H1 (cell line): ENCODE data around the gene SPAG16. TPM values are rescaled to one million over a fixed set of nuclear protein-coding genes. Genes with fewer than 3 reads are reported as not detected.

Experiments
- CTCF ChIA-PET: fragments of 300-600 bp; sonication (Branson Sonifier 250); formaldehyde crosslinking; loops from one replicate; lab custom pipeline; 2021; ENCODE audit not compliant: partially characterized antibody; lab: Charles Lee
- POLR2A ChIA-PET: fragments of 300-600 bp; sonication (Branson Sonifier 250); formaldehyde crosslinking; loops from one replicate; lab custom pipeline; 2021; ENCODE audit warnings: inconsistent platforms; ENCODE audit not compliant: partially characterized antibody; lab: Charles Lee
- DNase-seq, 2 experiments: peaks; one replicate each; pipeline versions ENCODE4 v3.0.0 to v3.0.0-alpha.2; 2010 to 2022; ENCODE audit warnings: low spot score in 2 of 2, low read depth in 1 of 2, mixed read lengths in 1 of 2
- FAIRE-seq: peaks from 2 replicates; lab custom pipeline; 2011; peaks lifted over from hg19 to GRCh38; lab: Jason Lieb, UNC
- H2AFZ ChIP-seq: 2 replicates; pipeline ENCODE4 v1.8.1; 2012; ENCODE audit warnings: low read length, inconsistent platforms
- H2AK5ac ChIP-seq: 2 replicates; pipeline ENCODE4 v1.6.1; 2013; ENCODE audit warnings: low read depth, low read length
- H2BK120ac ChIP-seq: replicated peaks from 2 replicates; pipeline ENCODE3; 2013; ENCODE audit warnings: low read depth, low read length, inconsistent platforms
- H2BK12ac ChIP-seq: 2 replicates; pipeline ENCODE4 v1.6.1; 2013; ENCODE audit warnings: low read depth, low read length
- H2BK15ac ChIP-seq: 2 replicates; pipeline ENCODE4 v1.6.1; 2013; ENCODE audit warnings: low read length
- H2BK20ac ChIP-seq: 2 replicates; pipeline ENCODE4 v1.6.1; 2013; ENCODE audit warnings: low read length
- H2BK5ac ChIP-seq: 2 replicates; pipeline ENCODE4 v1.6.1; 2013; ENCODE audit warnings: low read depth, low read length
- H3K14ac ChIP-seq: 2 replicates; pipeline ENCODE4 v1.6.1; 2013; ENCODE audit warnings: inconsistent platforms; ENCODE audit not compliant: insufficient read length
- H3K18ac ChIP-seq: 2 replicates; pipeline ENCODE4 v1.6.1; 2013; ENCODE audit warnings: low read length; ENCODE audit errors: extremely low read depth
- H3K23ac ChIP-seq: 2 replicates; pipeline ENCODE4 v1.6.1; 2013; ENCODE audit warnings: inconsistent platforms; ENCODE audit not compliant: insufficient read length
- H3K23me2 ChIP-seq: 2 replicates; pipeline ENCODE4 v1.6.1; 2013; ENCODE audit warnings: low read depth, low read length
- H3K27ac ChIP-seq: 2 replicates; pipeline ENCODE4 v1.6.1; 2011; ENCODE audit warnings: low read depth, low read length, inconsistent platforms
- H3K27me3 ChIP-seq, 4 experiments: replicated peaks in 1 of 4; 1 replicate in 1 of 4; 2 replicates in 3 of 4; pipeline versions ENCODE4 v1.6.1 to v1.8.1; 2011 to 2013; ENCODE audit warnings: low read length in 3 of 4, mild to moderate bottlenecking in 3 of 4, inconsistent platforms in 2 of 4, mixed read lengths in 2 of 4, moderate library complexity in 1 of 4; ENCODE audit not compliant: control insufficient read depth in 3 of 4, insufficient read depth in 3 of 4; ENCODE audit errors: extremely low read depth in 1 of 4
- H3K36me3 ChIP-seq, 4 experiments: 2 replicates each; pipeline versions ENCODE4 v1.6.1 to v1.8.1; 2011 to 2013; ENCODE audit warnings: mild to moderate bottlenecking in 4 of 4, low read length in 3 of 4, moderate library complexity in 2 of 4, control low read depth in 1 of 4, inconsistent platforms in 1 of 4; ENCODE audit not compliant: insufficient read depth in 4 of 4, control insufficient read depth in 2 of 4
- H3K4ac ChIP-seq: replicated peaks from 2 replicates; pipeline ENCODE3; 2013; ENCODE audit warnings: low read length, low read depth, mixed read lengths, inconsistent platforms; ENCODE audit not compliant: insufficient read length
- H3K4me1 ChIP-seq, 4 experiments: replicated peaks in 1 of 4; 1 replicate in 1 of 4; 2 replicates in 3 of 4; pipeline versions ENCODE4 v1.6.1 to v1.8.1; 2011 to 2013; ENCODE audit warnings: low read length in 3 of 4, inconsistent platforms in 2 of 4, mixed read lengths in 1 of 4; ENCODE audit not compliant: insufficient read depth in 4 of 4, control insufficient read depth in 3 of 4
- H3K4me2 ChIP-seq, 2 experiments: 2 replicates each; pipeline versions ENCODE4 v1.6.1 to v1.8.1; 2011 to 2013; ENCODE audit warnings: low read depth in 2 of 2, low read length in 2 of 2, control low read depth in 1 of 2, inconsistent platforms in 1 of 2, mild to moderate bottlenecking in 1 of 2; ENCODE audit not compliant: insufficient read depth in 1 of 2
- H3K4me3 ChIP-seq, 4 experiments: fragments of 200-600, 300-600 bp in 1 of 4; sonication (generic), shearing (Covaris generic), sonication (Bioruptor Twin) in 1 of 4; 2 replicates each; pipeline versions ENCODE4 v1.5.1 to v1.8.1; 2011 to 2016; ENCODE audit warnings: low read length in 4 of 4, low read depth in 3 of 4, control low read depth in 2 of 4, inconsistent platforms in 2 of 4, mild to moderate bottlenecking in 2 of 4, mixed read lengths in 1 of 4, moderate library complexity in 1 of 4; ENCODE audit not compliant: insufficient read depth in 2 of 4; ENCODE audit errors: extremely low read depth in 1 of 4
- H3K56ac ChIP-seq: replicated peaks from 2 replicates; pipeline ENCODE3; 2013; ENCODE audit warnings: low read depth, mild to moderate bottlenecking, mixed read lengths, low read length, inconsistent platforms; ENCODE audit not compliant: insufficient read length
- H3K79me1 ChIP-seq: 2 replicates; pipeline ENCODE4 v1.6.1; 2013; ENCODE audit warnings: low read depth, low read length, control low read depth
- H3K79me2 ChIP-seq, 2 experiments: 2 replicates each; pipeline versions ENCODE4 v1.6.1 to v1.8.1; 2012 to 2013; ENCODE audit warnings: low read length in 2 of 2, mild to moderate bottlenecking in 2 of 2, inconsistent platforms in 1 of 2; ENCODE audit not compliant: insufficient read depth in 2 of 2, control insufficient read depth in 1 of 2
- H3K9ac ChIP-seq, 4 experiments: replicated peaks in 1 of 4; 1 replicate in 1 of 4; 2 replicates in 3 of 4; pipeline versions ENCODE4 v1.6.1 to v1.8.1; 2011 to 2013; ENCODE audit warnings: low read depth in 3 of 4, low read length in 3 of 4, control low read depth in 2 of 4, mild to moderate bottlenecking in 2 of 4, moderate library complexity in 2 of 4, inconsistent platforms in 1 of 4; ENCODE audit errors: extremely low read depth in 1 of 4
- H3K9me3 ChIP-seq, 2 experiments: 2 replicates each; pipeline versions ENCODE4 v1.6.1 to v1.8.1; 2012 to 2013; ENCODE audit warnings: mild to moderate bottlenecking in 2 of 2, moderate library complexity in 2 of 2, control low read depth in 1 of 2, inconsistent platforms in 1 of 2, low read depth in 1 of 2, low read length in 1 of 2, mixed read lengths in 1 of 2; ENCODE audit not compliant: insufficient read depth in 2 of 2
- H4K20me1 ChIP-seq, 2 experiments: replicated peaks in 1 of 2; 2 replicates each; pipeline versions ENCODE3 to v1.8.1; 2011 to 2013; ENCODE audit warnings: inconsistent platforms in 2 of 2, low read length in 2 of 2, mild to moderate bottlenecking in 1 of 2; ENCODE audit not compliant: insufficient read depth in 2 of 2, control insufficient read depth in 1 of 2
- H4K5ac ChIP-seq: 2 replicates; pipeline ENCODE4 v1.6.1; 2013; ENCODE audit warnings: low read length, low read depth, mixed read lengths, inconsistent platforms; ENCODE audit not compliant: insufficient read length
- H4K8ac ChIP-seq: 2 replicates; pipeline ENCODE4 v1.8.0; 2013; ENCODE audit warnings: mild to moderate bottlenecking, moderate library complexity, low read length, inconsistent platforms; ENCODE audit not compliant: insufficient read depth; ENCODE audit errors: extremely low read depth
- H4K91ac ChIP-seq: replicated peaks from 2 replicates; pipeline ENCODE3; 2013; ENCODE audit warnings: low read length, mixed read lengths, inconsistent platforms; ENCODE audit not compliant: insufficient read length
- ATF2 ChIP-seq: IDR thresholded peaks from 2 replicates; pipeline ENCODE4 v1.6.1; 2012; ENCODE audit warnings: low read length, inconsistent platforms
- BRCA1 ChIP-seq: IDR thresholded peaks from 2 replicates; pipeline ENCODE4 v1.6.1; 2012; ENCODE audit warnings: low read depth, low read length, improper control_type of control experiment
- CHD2 ChIP-seq: IDR thresholded peaks from 2 replicates; pipeline ENCODE4 v1.6.1; 2012; ENCODE audit warnings: low read length, improper control_type of control experiment
- CTCF ChIP-seq, 3 experiments: IDR thresholded peaks; 1 replicate in 2 of 3; 2 replicates in 1 of 3; pipeline versions ENCODE4 v1.5.1 to v1.6.1; 2011; ENCODE audit warnings: low read length in 3 of 3, mild to moderate bottlenecking in 3 of 3, inconsistent platforms in 2 of 3, low read depth in 1 of 3, moderate library complexity in 1 of 3; ENCODE audit not compliant: insufficient read depth in 1 of 3; ENCODE audit errors: control extremely low read depth in 1 of 3
- NANOG ChIP-seq: IDR thresholded peaks from 2 replicates; pipeline ENCODE4 v1.6.1; 2011; ENCODE audit warnings: low read length, low read depth, mild to moderate bottlenecking, inconsistent platforms; ENCODE audit not compliant: insufficient read depth, poor library complexity, severe bottlenecking
- NRF1 ChIP-seq: IDR thresholded peaks from 2 replicates; pipeline ENCODE4 v1.6.1; 2011; ENCODE audit warnings: mild to moderate bottlenecking, low read depth, low read length, improper control_type of control experiment
- POLR2AphosphoS5 ChIP-seq: IDR thresholded peaks from 2 replicates; pipeline ENCODE4 v1.6.1; 2011; ENCODE audit warnings: low read depth, low read length
- TAF7 ChIP-seq: optimal IDR thresholded peaks from 2 replicates; pipeline ENCODE3; 2011; ENCODE audit warnings: low read depth, mild to moderate bottlenecking, inconsistent platforms, low read length, moderate library complexity, borderline replicate concordance
- TEAD4 ChIP-seq: IDR thresholded peaks from 2 replicates; pipeline ENCODE4 v1.6.1; 2012; ENCODE audit warnings: low read depth, low read length, inconsistent platforms, mixed read lengths
- WGBS, 2 experiments: shearing (Covaris generic) in 1 of 2; methylation state at CpG; one replicate each; pipeline versions ENCODE4 v1.1.6 to v1.1.7; 2013 to 2015; ENCODE audit warnings: low lambda C conversion rate in 2 of 2, mixed read lengths in 2 of 2, inconsistent platforms in 1 of 2, low coverage in 1 of 2, missing lambda C conversion rate in 1 of 2; ENCODE audit not compliant: insufficient replicate concordance in 2 of 2, insufficient coverage in 1 of 2, insufficient read length in 1 of 2; ENCODE audit errors: extremely low coverage in 1 of 2, missing lambda C conversion rate in 1 of 2; 5-methylcytosine and 5-hydroxymethylcytosine counted together
- polyA plus RNA-seq, 7 experiments: library from polyadenylated mRNA; depleted of rRNA in 3 of 7; stranded (reverse) in 5 of 7; unstranded in 2 of 7; fragments of >200 nt in 5 of 7; fragments of 200-250 nt in 2 of 7; gene quantifications; 1 replicate in 5 of 7; 2 replicates in 1 of 7; 4 replicates in 1 of 7; pipeline versions ENCODE4 v1.2.1 to v1.2.3, GENCODE V29; 2011 to 2013; ENCODE audit warnings: missing spikeins in 2 of 7, mixed read lengths in 2 of 7
- total RNA-seq: library from RNA; stranded (reverse); fragmentation: NEBNext Ultra II Directional; extraction: Animal tissue kit (Norgen Biotek cat#: 25700); gene quantifications from 2 replicates; pipeline ENCODE4 v1.2.1, GENCODE V29; 2021

Gene SPAG16
- total and polyA plus RNA-seq, 2 of the 8 experiments (the other 6 are each of a cell fraction or from before 2014, with no cell fraction given) = 6.0 to 14.9 TPM

GRCh38 chr2:213679894-213680293 is 395.6 kb downstream of the SPAG16 start:
- Histone ChIP-seq H3K79me2 (no peaks in the 10 kb centered on the region), H3K18ac (no peak overlapping the region), H2BK15ac (no peak overlapping the region), H3K56ac (no peak overlapping the region), H3K27me3 (no peaks in the 10 kb centered on the region), H2BK20ac (no peak overlapping the region), H3K14ac (no peak overlapping the region), H2AK5ac (no peak overlapping the region), H3K79me1 (no peaks in the 10 kb centered on the region), H2BK12ac (no peak overlapping the region; the same call in 1 of the 2 replicates), H3K23me2 (no peaks in the 10 kb centered on the region), H2BK120ac (no peak overlapping the region), H3K4me2 (no peak overlapping the region), H2BK5ac (no peak overlapping the region), H3K27ac (no peak overlapping the region), H2AFZ (no peak overlapping the region), H4K5ac (no peak overlapping the region), H4K8ac (no peak overlapping the region), H3K9ac (no peak overlapping the region), H3K36me3 (no peaks in the 10 kb centered on the region; a peak in 1 of 8 replicates), H3K4ac (no peak overlapping the region), H3K4me1 (no peaks in the 10 kb centered on the region), H4K20me1 (no peaks in the 10 kb centered on the region), H3K4me3 (no peak overlapping the region), H3K23ac (no peak overlapping the region), H4K91ac (no peak overlapping the region), H3K9me3 (peaks cover 8 to 17% of the 10 kb centered on the region in 2 experiments)
- no peak for DNase-seq
- ChIA-PET POLR2A (no interaction called here), CTCF (no interaction called here)
- no peak for FAIRE-seq
- WGBS, 2 experiments = 90% methylated on average over 1 of the region's 1 CpG; no CpG with 5 or more reads in 1 of the 2 experiments
- no peak for TF ChIP-seq CTCF (IDR thresholded peaks at IDR 0.05; ENCODE audit: control extremely low read depth in 1 of 3, insufficient read depth in 1 of 3, low read depth in 1 of 3, low read length in 3 of 3)
- no peak for TF ChIP-seq ATF2
- no peak for TF ChIP-seq TAF7
- no peak for TF ChIP-seq CHD2
- TF ChIP-seq BRCA1 = no peak
- TF ChIP-seq NRF1 = no peak
- TF ChIP-seq POLR2AphosphoS5 = no peak
- TF ChIP-seq TEAD4 = no peak
- no peak for TF ChIP-seq NANOG
